IPS DF 4.7 (cell line): ENCODE measurements around the gene GALNS.

Experiments
- DNase-seq: peaks from one replicate; pipeline ENCODE4 v3.0.0-alpha.2; 2013; ENCODE audit warnings: low spot score; ENCODE audit errors: extremely low read depth

GALNS gene

DNA sequence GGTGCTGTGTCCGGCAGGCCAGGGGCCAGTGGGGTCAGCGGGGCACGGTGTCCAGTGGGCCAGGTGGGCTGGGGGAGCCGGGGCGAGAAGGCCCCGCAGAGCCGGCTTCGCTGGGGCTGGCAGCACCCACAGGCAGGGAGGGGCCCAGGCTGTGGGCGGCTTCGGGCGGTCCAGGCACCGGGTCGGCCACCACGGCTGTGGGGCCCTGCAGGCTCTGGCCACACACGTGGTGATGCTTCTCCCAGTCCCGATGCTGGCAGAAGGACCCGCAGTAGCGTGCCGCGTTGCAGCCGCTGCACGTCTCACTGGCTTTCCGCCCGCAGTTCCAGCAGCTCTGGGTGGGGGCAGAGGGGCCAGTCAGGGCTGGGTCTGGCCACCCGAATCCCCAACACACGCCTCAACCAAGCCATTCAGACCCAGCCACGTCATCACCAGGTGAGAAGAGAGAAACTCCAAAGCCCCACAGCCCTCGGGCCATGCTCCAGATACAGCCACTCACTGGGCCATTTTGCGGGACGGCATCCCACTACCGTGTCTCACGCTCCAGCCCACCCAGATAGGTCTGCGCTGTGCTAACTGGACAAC lies 20.3 kb upstream of the GALNS start:
- DNase-seq = no peak

DNA sequence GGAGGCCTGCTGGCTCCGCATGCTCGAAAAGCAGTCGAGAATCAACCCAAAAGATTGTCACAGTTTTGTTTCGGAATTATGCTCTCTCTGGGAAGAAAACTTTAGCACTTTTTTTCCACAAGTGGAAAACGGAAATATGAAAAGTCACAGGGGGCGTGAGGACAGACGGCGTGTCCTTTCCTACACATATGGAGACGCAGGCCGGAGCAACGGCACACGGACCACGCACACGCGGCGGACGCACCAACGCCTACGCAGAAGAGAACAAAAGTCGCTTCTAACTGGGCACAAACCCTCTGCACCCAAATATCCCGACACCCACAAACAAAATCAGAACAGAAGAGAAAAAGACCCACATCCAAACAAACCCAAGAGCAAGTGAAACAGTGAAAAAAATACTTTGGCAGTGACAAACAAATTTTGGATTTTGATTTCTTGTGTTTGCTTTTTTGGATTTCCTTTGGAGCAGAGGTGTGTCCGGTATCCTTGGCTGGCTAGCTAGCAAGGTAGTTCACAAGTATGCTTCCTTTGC lies 19.0 kb upstream of the GALNS start:
- no peak for DNase-seq

- no peak for DNase-seq
Observed at GRCh38 chr16:88874938-88875599, 18.3 kb upstream of the GALNS start.

GRCh38 chr16:88872650-88873331 lies 16.0 kb upstream of the GALNS start:
- DNase-seq = no peak

DNA sequence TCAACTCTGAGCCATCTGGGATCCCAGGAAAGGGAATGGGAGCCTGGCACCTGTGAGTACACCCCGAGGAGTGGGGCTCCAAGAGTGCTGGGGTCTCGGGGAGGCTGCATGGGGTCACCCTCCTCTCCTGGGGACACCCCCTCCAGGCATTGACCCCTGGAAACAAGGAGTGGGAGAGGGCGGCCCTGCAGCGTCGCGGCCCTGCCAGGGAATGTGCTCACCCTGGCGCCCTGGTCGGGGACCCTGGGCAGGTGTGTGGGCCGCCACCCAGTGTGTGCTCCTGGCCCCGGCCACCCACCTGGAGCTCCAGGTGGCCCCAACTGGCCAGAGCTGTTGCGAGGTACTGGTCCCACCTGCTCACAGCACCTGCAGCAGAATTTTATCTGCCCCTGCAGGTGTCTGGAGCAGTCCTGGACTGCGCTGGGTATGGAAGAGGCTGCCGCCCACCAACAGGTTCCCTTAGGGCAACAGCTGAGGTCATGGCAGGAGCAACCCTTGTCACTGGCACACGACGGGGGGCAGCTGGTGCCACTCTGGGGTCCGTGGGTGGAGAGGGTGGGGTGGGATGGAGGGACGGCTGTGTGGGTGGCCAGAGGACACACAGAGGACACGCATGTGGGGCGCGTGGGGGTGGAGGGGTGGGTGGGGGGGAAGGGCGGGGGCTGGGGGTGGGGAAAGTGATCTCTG lies 15.1 kb upstream of the GALNS start:
- no peak for DNase-seq

- no peak for DNase-seq
Observed at GRCh38 chr16:88871349-88871702, 14.6 kb upstream of the GALNS start.

- no peak for DNase-seq
Observed at GRCh38 chr16:88870608-88871348, 14.0 kb upstream of the GALNS start.

DNA sequence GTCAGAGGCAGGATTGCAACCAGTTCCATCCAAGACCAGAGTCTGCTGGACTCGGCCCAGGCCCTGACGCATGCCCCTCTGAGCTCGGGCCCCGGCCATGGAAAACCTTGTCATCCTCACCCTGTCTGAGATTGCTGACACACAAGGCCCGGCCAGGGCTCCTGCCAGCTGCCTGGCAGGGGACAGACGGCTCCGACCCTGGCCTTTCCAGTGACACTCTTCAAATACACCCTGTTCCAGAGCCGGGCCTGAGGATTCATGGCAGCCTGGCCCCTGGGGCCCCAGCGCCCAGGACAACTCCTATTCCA lies 12.9 kb upstream of the GALNS start:
- DNase-seq = no peak

- DNase-seq = no peak
Observed at GRCh38 chr16:88868974-88869672, 12.4 kb upstream of the GALNS start.

DNA sequence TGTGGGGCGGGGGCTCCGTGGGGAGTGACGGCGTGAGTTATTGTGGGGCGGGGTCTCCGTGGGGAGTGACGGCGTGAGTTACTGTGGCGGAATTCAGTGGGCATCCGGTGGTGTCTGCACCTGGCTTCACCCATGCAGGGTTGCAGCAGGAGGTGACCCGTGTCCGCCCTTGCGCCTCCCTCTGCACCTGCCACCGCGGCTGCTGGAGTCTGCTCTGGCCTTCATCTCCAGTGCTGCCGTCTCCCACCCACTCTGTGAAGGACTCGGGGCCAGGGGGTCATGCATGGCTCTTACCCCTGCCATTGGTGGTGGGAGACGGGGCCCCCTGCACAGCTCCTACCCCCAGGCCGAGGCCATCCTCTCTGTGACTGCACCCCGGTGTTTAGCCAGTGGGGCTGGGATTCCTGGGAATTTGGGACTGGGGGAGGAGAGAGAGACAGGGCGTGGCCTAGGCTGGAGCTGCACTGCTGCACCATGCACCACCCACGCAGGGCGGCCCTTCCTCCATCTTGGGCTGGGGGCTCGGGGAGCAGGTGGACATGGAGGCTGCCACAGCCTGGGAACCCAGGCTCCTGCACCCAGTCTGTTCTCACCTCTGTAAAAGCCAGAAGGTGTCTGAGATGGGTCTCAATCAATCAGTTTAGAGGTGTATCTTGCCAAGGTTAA lies 11.0 kb upstream of the GALNS start:
- no peak for DNase-seq

DNA sequence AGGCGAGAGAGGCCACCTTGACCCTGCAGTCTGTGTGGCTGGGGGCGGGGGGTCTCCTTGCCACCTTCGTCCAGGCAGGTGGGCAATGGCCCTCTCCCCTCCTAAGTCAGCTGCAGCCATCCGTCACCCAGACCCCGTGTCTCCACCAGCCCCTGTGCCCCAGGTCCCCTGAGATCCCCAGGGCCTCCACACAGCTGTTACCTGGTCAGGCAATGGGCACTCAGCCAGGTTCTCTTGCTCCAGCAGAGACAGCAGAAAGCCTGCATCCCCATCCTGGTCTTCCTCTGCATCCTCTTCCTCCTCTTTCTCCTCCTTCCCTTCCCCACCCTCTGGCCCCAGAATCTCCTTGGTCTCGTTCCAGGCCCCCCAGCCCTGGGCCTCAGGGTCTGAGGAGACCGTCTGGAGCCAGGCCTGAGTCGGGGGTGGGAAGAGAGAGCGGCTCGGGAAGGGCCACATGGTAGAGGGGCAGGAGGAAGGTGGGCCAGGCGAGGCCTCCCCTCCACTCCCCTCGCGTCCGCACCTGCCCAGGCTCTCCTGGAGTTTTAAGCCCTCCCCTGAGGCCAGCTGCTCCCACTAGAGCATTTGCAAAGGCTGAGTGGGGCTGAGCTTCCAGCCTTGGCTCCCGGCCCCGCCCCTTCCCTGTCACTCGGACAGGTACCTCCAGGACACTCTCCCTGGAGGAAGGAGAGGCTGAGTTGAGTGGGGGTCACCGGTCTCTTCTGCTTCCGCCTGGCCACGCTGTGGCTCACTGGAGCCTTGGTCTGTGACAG lies 9.6 kb upstream of the GALNS start, which contains the start of gene PABPN1L:
PABPN1L (minus strand) TSS at position 510 of the 770 bp plus-strand sequence; CDS start at position 456, 54 bp downstream.
- no peak for DNase-seq

DNA sequence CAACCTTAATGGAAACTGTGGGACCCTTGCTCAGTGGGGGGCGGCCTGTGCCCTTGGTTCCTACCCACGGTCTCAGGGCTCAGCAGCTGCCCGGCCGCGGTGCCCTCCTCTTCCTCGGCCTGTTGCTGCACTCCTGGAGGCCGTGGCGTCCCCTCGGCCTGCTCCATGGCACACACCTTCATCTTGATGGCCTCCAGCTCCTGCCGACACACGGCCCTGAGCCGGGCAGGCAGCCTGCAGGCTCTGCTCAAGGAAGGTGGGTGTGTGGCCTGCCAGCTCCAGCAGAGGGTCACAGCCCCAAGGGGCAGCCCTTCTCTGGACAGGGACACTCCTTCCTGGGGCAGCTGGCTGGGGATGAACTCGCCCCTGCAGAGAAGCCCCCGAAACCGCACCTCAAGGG lies 9.0 kb upstream of the GALNS start:
- no peak for DNase-seq

- DNase-seq = no peak
Observed at GRCh38 chr16:88865310-88865709, 8.6 kb upstream of the GALNS start.

DNA sequence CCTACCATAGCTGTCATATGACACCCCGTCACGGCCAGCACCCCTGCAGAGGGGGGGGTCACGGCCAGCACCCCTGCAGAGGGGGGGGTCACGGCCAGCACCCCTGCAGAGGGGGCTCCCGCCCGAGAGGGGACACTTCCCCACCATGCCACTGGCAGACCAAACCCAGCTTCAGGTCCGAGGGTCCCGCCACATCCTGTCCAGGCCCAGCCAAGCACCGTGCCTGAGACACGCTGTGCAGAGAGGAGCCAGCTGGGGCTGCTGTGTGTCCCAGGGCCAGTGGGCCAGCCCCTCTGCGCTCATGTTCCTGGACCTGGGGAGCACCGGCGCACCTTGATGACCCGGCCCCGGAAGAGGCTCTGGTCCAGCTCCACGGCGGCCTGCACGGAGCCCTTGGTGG lies 7.8 kb upstream of the GALNS start:
- DNase-seq = no peak

DNA sequence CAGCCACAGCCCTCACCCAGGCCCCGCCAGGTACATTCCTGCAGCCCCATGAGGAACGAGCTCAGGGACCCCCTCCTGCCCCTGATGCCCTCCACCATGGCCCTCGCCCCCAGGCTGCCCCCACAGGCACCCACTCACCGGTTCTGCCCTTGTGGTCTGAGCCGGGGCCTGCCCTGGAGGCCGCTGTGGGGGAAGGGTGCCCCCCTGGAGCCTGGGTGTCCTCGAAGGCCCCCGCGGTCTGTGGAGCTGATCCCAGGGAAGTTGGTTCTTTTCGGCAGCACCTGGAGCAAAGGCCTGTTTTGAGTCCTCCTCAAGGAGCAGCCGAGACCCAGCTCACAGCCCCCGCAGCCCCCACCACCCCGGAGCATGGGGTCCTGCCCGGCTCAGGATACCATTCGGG lies 7.4 kb upstream of the GALNS start:
- no peak for DNase-seq

GRCh38 chr16:88863426-88863825 lies 6.7 kb upstream of the GALNS start:
- DNase-seq = no peak

- DNase-seq = no peak
Observed at GRCh38 chr16:88862968-88863367, 6.2 kb upstream of the GALNS start.

- no peak for DNase-seq
Observed at GRCh38 chr16:88861359-88861758, 4.6 kb upstream of the GALNS start.

- DNase-seq = no peak
Observed at GRCh38 chr16:88859381-88860091, 2.8 kb upstream of the GALNS start.
